HUES64 (cell line): Measurements from ENCODE around the gene TGM2.

ENCODE experiments used
- H3K27ac ChIP-seq: 2 replicates; pipeline ENCODE4 v1.7.0; 2013; ENCODE audit warnings: low read depth, low read length, inconsistent platforms
- H3K27me3 ChIP-seq: 2 replicates; pipeline ENCODE4 v1.6.1; 2013; ENCODE audit warnings: mild to moderate bottlenecking, low read length; ENCODE audit not compliant: insufficient read depth
- H3K36me3 ChIP-seq: 2 replicates; pipeline ENCODE4 v1.6.1; 2013; ENCODE audit warnings: mild to moderate bottlenecking, low read length; ENCODE audit not compliant: insufficient read depth
- H3K4me1 ChIP-seq: 2 replicates; pipeline ENCODE4 v1.6.1; 2013; ENCODE audit warnings: mild to moderate bottlenecking, low read length, moderate library complexity; ENCODE audit not compliant: insufficient read depth
- H3K4me3 ChIP-seq: 2 replicates; pipeline ENCODE4 v1.5.1; 2013; ENCODE audit warnings: mild to moderate bottlenecking, low read length, moderate library complexity
- H3K9ac ChIP-seq: 2 replicates; pipeline ENCODE4 v1.6.1; 2013; ENCODE audit warnings: mild to moderate bottlenecking, low read depth, low read length
- H3K9me3 ChIP-seq: 2 replicates; pipeline ENCODE4 v1.6.1; 2013; ENCODE audit warnings: low read depth, low read length; ENCODE audit not compliant: insufficient read depth
- WGBS: fragments of 150-250, 120-280 bp; methylation state at CpG from one replicate; pipeline ENCODE4 v1.1.7; 2013; ENCODE audit warnings: missing lambda C conversion rate; 5-methylcytosine and 5-hydroxymethylcytosine counted together

The TGM2 gene

GRCh38 chr20:38190166-38190565, 25.1 kb upstream of the TGM2 start:
- 93% methylated on average over 5 of the region's 6 CpGs for WGBS
- no peak overlapping the region for H3K4me3 ChIP-seq
- H3K27me3 ChIP-seq, result no peaks in the 10 kb centered on the region
- no peaks in the 10 kb centered on the region for H3K9me3 ChIP-seq
- H3K4me1 ChIP-seq, result no peaks in the 10 kb centered on the region
- no peak overlapping the region for H3K27ac ChIP-seq
- no peaks in the 10 kb centered on the region for H3K36me3 ChIP-seq
- no peak overlapping the region for H3K9ac ChIP-seq

- H3K4me1 ChIP-seq, result no peaks in the 10 kb centered on the region
- H3K27ac ChIP-seq, result no peak overlapping the region
- H3K9ac ChIP-seq, result no peak overlapping the region
- 58% methylated on average over 5 of the region's 5 CpGs for WGBS
- H3K9me3 ChIP-seq, result no peaks in the 10 kb centered on the region
- H3K36me3 ChIP-seq, result no peaks in the 10 kb centered on the region
- no peak overlapping the region for H3K4me3 ChIP-seq
- no peaks in the 10 kb centered on the region for H3K27me3 ChIP-seq
These were observed 22.4 kb upstream of the TGM2 start for GRCh38 chr20:38187517-38187916.

GRCh38 chr20:38186788-38187221, 21.7 kb upstream of the TGM2 start:
- Histone ChIP-seq H3K4me3 (no peak overlapping the region), H3K9me3 (no peaks in the 10 kb centered on the region), H3K4me1 (no peaks in the 10 kb centered on the region), H3K27ac (no peak overlapping the region), H3K27me3 (no peaks in the 10 kb centered on the region), H3K9ac (no peak overlapping the region), H3K36me3 (no peaks in the 10 kb centered on the region)
- WGBS, result 87% methylated on average over 4 of the region's 5 CpGs

- Histone ChIP-seq H3K27ac (no peak overlapping the region), H3K9me3 (no peaks in the 10 kb centered on the region), H3K27me3 (no peaks in the 10 kb centered on the region), H3K4me3 (no peak overlapping the region), H3K9ac (no peak overlapping the region), H3K36me3 (no peaks in the 10 kb centered on the region), H3K4me1 (no peaks in the 10 kb centered on the region)
- 91% methylated on average over 8 of the region's 8 CpGs for WGBS
These were observed 19.0 kb upstream of the TGM2 start for GRCh38 chr20:38184101-38184500.

GRCh38 chr20:38181971-38182370, 16.9 kb upstream of the TGM2 start:
- no peak overlapping the region for H3K27ac ChIP-seq
- H3K27me3 ChIP-seq, result no peaks in the 10 kb centered on the region
- no peak overlapping the region for H3K9ac ChIP-seq
- no peaks in the 10 kb centered on the region for H3K4me1 ChIP-seq
- H3K9me3 ChIP-seq, result no peaks in the 10 kb centered on the region
- H3K4me3 ChIP-seq, result no peak overlapping the region
- WGBS, result 94% methylated on average over 3 of the region's 3 CpGs
- no peaks in the 10 kb centered on the region for H3K36me3 ChIP-seq

GRCh38 chr20:38181207-38181801, 16.2 kb upstream of the TGM2 start:
- H3K27me3 ChIP-seq, result no peaks in the 10 kb centered on the region
- H3K27ac ChIP-seq, result no peak overlapping the region
- H3K4me3 ChIP-seq, result no peak overlapping the region
- WGBS, result 72% methylated on average over 7 of the region's 7 CpGs
- no peaks in the 10 kb centered on the region for H3K4me1 ChIP-seq
- H3K9me3 ChIP-seq, result no peaks in the 10 kb centered on the region
- H3K36me3 ChIP-seq, result no peaks in the 10 kb centered on the region
- no peak overlapping the region for H3K9ac ChIP-seq

- 91% methylated on average over 4 of the region's 5 CpGs for WGBS
- no peak overlapping the region for H3K27ac ChIP-seq
- no peaks in the 10 kb centered on the region for H3K9me3 ChIP-seq
- H3K4me1 ChIP-seq, result no peaks in the 10 kb centered on the region
- H3K36me3 ChIP-seq, result no peaks in the 10 kb centered on the region
- no peak overlapping the region for H3K9ac ChIP-seq
- H3K4me3 ChIP-seq, result no peak overlapping the region
- H3K27me3 ChIP-seq, result no peaks in the 10 kb centered on the region
These were observed 15.7 kb upstream of the TGM2 start for GRCh38 chr20:38180781-38181180.

GRCh38 chr20:38179846-38180245, 14.8 kb upstream of the TGM2 start:
- Histone ChIP-seq H3K36me3 (no peaks in the 10 kb centered on the region), H3K27ac (no peak overlapping the region), H3K4me3 (no peak overlapping the region), H3K4me1 (0 out of 2 replicates have a peak, but pooled peaks cover 4% of the 10 kb centered on the region), H3K9ac (no peak overlapping the region), H3K27me3 (no peaks in the 10 kb centered on the region), H3K9me3 (no peaks in the 10 kb centered on the region)
- 83% methylated on average over 6 of the region's 6 CpGs for WGBS

- H3K36me3 ChIP-seq, result no peaks in the 10 kb centered on the region
- no peak overlapping the region for H3K27ac ChIP-seq
- no peak overlapping the region for H3K9ac ChIP-seq
- H3K4me1 ChIP-seq, result 0 out of 2 replicates have a peak, but pooled peaks cover 4% of the 10 kb centered on the region
- no peaks in the 10 kb centered on the region for H3K27me3 ChIP-seq
- no peaks in the 10 kb centered on the region for H3K9me3 ChIP-seq
- no peak overlapping the region for H3K4me3 ChIP-seq
- WGBS, result 94% methylated on average over 4 of the region's 4 CpGs
These were observed 13.5 kb upstream of the TGM2 start for GRCh38 chr20:38178581-38178980.

- Histone ChIP-seq H3K4me3 (no peak overlapping the region), H3K27me3 (no peaks in the 10 kb centered on the region), H3K36me3 (no peaks in the 10 kb centered on the region), H3K4me1 (0 out of 2 replicates have a peak, but pooled peaks cover 4% of the 10 kb centered on the region), H3K9ac (no peak overlapping the region), H3K9me3 (no peaks in the 10 kb centered on the region), H3K27ac (no peak overlapping the region)
- 94% methylated on average over 8 of the region's 8 CpGs for WGBS
These were observed 13.0 kb upstream of the TGM2 start for GRCh38 chr20:38178065-38178491.

- Histone ChIP-seq H3K27ac (no peak overlapping the region), H3K9ac (no peak overlapping the region), H3K4me1 (0 out of 2 replicates have a peak, but pooled peaks cover 4% of the 10 kb centered on the region), H3K36me3 (no peaks in the 10 kb centered on the region), H3K27me3 (no peaks in the 10 kb centered on the region), H3K9me3 (no peaks in the 10 kb centered on the region), H3K4me3 (no peak overlapping the region)
- WGBS, result 91% methylated on average over 9 of the region's 9 CpGs
These were observed 12.1 kb upstream of the TGM2 start for GRCh38 chr20:38177201-38177600.
